GM20000 (cell line): ENCODE results near the gene ESD.

Experiments used
- DNase-seq: peaks from one replicate; pipeline ENCODE4 v3.0.0; 2012; ENCODE audit warnings: low spot score
- CTCF ChIP-seq: IDR thresholded peaks from 2 replicates; pipeline ENCODE4 v1.5.1; 2012; ENCODE audit warnings: mild to moderate bottlenecking, control low read depth; ENCODE audit errors: extremely low read depth, missing control alignments

ESD gene

DNA sequence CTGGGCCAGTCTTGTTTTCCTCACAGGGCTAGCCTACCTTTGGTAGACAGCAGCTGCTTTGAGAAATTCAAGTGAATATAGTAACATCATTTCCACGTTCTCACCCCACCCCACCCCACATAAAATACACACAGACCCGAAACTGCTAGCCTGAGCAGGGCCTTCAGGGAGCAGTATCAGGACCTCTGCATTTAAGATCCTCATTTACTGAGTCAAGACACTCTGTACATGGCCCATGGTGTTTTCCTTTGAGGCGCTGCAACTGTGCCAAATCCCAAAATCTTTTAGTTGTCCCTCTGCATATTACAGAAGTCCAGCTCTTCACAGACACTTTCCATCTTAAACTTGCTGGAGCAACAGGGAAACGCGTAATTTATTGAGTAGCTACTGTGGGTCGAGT, 43.0 kb downstream of the ESD start:
- no peak for TF ChIP-seq CTCF
- no peak for DNase-seq

DNA sequence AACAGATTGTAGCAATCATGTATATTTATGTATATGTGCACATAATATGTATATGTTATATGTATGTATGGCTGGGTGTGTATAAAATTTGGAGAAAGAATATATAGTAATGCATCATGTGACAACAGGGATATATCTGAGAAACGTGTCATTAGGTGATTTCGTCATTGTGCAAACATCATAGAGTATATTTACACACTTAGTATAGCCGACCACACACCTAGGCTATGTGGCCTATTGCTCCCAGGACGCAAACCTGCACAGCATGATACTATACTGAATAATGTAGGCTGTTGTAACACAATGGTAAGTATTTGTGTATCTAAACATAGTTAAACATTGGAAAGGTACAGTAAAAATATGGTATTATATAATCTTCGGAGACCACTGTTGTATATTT, 43.8 kb downstream of the ESD start:
- DNase-seq = no peak
- no peak for TF ChIP-seq CTCF

DNA sequence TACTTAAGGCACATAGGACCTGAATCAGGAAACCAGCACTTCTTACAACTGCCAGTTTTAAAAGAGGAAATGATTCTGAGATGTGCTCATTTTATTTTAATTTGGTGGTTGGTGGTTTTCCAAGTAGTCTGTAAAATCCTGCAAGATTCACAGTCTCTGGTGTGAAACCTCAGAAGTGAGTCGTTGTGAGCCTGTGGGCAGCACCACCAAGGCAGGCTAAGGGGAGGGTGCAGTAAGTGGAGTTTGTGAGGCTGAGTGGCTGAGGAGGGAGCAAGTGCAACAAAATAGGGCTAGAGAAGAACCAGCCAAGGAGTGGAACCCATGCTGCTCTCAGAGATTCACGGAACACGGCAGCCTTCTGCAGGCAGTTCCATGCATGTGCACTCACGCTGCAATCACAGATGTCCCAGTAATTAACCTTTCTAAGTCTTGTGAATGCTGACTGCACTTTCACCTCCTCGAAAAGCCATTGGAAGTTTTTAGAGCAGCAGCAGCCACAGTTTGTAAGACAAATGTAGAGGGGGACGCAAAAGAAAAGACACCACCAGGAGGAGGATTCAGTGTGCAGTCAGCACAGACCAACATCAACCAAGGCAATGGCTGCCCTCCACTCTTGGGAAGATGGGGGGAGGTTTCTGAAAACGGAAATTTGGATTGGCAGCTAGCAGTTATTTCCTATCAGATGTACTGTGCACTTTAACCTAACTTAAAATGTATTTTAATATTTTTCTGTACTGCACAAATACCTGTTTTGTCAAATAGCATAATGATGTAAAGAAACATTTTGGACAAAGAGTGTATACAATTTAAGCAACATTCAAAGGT, 44.9 kb downstream of the ESD start:
- peak; percentile 35 for DNase-seq
- TF ChIP-seq CTCF = peak; percentile 25

DNA sequence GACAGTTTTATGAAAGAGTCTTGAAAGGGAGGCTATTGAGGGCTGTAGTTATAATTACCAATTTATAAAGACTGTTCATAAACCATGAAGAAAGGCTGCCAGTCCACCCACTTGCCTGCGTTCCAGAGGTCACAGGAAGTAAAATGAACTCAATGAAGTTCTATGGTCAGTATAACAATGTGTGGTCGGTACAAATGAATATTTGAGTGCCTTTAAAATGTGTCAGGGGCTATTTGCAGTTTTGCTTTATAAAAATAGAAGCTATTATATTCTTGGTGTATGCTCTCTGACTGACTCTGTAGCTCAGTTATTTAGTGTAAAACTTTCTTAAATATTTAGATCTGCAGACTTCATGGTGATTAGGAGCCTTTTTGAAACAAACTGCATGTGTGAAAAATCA, 47.0 kb downstream of the ESD start:
- no peak for TF ChIP-seq CTCF
- DNase-seq = no peak

DNA sequence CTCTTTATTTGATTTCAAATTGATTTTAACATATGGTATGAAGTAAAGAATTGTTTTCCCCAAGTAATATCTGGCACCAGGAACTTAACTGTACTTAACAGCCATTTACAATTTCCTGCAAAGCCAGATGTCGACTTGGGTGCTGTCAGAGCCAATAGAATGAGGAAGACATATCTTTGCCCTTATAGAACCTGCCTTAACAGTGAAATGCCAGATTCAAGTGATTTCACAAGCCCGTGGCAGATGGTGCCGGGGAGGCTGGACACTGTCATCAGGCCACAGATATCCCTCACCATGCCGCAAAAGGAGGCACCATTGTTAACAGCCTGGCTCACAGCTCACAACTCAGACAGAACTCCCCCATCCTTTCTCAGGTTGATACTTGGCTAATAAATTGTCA, 48.7 kb downstream of the ESD start:
- DNase-seq = no peak
- no peak for TF ChIP-seq CTCF

- TF ChIP-seq CTCF = no peak
- DNase-seq = no peak
Observed at GRCh38 chr13:46747031-46747820, 49.7 kb downstream of the ESD start.

DNA sequence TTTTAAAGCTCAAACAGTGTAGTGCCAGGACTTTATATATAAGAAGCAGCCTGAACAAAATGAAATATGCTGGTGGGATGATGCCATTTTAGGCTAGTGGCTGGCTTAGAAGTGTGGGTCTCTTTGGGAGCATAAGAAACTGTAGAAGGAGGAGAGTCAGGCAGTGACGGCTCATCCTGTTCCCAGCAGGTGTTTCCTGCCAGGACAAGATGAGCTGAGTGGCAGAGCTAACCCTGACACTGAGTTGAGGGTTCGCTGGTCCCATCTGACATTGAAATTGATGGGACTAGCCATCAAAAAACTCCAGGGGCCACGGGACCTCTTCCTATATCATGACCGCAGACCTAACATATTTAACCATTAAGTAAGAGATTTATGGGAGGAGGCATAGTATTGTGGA, 51.3 kb downstream of the ESD start:
- TF ChIP-seq CTCF = no peak
- no peak for DNase-seq
